Measurements from ENCODE around the gene RING1. TPM values are rescaled to one million over a fixed set of nuclear protein-coding genes. Genes with fewer than 3 reads are reported as not detected.

Gene RING1
- total RNA-seq (2014; rRNA removed; shearing (Covaris generic)): 43.4 and 44.9 TPM in 2 replicates

DNA sequence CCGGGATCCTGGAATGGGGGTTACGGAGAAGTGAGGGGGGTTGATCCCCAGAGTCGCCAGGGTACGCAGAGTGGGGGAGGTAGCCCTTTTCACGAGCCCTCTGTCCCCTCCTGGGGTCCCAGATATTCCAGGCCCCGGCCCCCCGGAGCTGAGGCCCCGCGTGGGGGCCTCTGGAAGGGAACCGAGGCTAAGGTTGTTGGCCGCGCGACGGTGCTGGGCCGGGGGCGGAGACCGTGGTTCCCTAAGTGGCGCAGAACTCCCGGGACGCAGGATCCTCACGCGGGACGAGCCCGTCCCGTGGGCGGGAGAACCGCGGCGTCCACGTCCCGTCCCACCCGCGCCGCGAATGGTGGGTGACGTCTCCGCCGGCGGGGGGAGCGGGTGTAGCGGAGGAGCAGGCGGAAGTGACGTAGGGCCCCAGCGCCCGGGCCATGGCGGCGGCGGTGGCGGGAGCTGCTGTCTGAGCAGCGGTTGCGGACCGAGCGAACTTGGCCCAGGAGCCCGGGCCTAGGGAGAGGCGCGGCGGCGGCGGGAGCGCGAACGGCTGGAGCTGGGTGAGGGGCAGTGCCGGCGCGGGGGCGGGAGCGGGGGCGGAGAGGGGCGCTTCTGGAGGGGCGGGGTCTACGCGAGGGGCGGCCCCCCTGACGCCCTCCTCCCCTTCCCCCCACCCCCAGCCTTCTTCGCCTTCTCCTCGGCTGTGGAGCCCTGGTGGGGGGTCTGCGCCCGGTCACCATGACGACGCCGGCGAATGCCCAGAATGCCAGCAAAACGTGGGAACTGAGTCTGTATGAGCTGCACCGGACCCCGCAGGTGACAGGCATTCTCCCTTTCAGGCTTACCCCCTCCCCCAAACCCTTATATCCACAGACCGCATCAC is at the start of gene RING1:
RING1 (plus strand) TSS at position 410 of the 877 bp plus-strand sequence; CDS start at position 733, 323 bp downstream.
- DNase-seq (ENCODE audit: low read depth): peak; percentile 87

DNA sequence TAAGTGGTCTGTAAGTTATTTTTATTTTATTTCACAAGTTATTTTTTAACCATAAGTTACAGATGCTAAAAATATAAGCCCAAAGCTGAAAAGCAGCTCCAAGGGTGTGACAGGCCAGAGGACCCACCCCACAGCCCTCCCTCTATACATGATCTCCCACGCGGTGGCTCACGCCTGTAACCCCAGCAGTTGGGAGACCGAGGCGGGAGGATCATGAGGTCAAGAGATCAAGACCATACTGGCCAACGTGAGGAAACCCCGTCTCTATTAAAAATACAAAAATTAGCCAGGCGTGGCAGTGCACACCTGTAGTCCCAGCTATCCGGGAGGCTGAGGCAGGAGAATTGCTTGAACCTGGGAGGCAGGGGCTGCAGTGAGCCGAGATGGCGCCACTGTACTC is 48.2 kb upstream of the RING1 start:
- no peak for DNase-seq (ENCODE audit: low read depth)

DNA sequence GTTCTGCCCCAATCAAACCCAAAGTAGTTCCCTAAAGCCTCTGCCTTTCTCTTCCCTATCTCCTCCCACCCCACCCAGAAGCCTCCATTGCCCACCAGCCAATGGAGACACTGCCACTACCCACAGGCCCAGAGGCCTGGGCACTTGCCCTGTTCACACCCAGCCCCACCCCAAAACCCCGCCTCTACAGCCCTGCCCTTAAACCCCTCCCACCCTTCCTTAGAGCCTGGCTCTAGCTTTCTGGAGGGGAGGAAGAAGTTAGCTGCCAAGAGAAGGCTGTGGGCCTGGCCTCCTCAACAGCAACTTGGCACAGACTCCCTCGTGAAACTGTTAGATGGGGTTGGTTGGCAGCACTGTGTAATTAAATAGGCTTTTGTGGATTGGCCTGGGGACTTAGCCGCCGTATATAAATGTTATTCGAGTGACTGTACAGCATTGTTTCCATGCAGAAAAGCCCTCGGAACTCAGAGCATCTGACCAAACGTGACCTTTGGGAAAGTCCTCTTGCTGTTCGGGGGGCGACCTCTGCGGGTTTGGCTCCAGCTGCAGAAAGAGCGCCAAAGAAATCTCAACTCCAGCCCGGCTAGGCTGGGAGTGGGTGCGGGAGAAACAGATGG is 47.5 kb upstream of the RING1 start:
- peak; percentile 95 for DNase-seq (ENCODE audit: low read depth)

DNA sequence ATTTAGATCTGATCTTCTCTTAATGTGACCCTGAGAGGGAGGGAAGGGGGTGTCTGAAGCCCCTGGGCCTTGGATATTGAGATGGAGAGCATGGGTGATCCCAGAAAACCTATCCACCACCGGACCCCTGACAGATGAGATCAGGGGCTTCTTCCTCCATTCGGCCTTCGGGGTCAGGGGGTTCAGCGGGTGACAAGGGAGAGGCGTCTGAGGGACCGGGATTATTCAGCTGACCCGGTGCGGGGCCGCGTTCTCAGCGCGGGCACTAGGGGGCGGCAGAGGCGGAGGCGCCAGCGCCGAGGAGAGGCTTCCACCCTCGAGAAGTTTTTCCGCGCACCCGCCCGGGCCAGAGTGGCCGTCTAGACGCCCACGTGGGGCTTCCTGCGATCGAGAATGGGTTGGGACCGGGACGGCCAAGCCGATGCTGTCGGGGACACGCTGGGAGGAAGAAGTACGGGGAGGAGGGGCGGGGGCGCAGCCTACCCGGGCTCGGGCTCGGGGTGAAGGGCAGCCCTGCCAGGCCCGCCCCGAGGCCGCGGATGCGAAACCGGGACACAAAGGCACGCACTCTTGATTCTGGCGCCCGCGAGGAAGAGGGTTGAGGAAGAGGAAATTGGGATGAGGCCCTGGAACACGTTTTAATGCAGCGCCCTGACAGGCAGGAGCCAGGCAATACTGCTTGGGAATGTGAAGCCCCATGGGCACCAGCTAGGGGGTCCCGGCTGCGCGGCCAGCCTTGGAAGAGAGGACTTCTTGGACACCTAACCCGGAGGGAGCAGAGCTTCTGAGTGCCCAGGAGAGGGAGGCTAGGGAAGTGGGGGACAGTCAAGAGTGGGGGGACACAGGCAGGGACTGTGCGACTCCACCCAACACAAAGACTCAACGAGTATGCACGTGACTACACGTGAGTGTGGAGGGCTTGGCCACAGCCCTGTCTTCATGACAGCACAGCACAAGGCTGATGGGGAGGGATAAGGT is 46.7 kb upstream of the RING1 start:
- DNase-seq (ENCODE audit: low read depth): peak; percentile 80

DNA sequence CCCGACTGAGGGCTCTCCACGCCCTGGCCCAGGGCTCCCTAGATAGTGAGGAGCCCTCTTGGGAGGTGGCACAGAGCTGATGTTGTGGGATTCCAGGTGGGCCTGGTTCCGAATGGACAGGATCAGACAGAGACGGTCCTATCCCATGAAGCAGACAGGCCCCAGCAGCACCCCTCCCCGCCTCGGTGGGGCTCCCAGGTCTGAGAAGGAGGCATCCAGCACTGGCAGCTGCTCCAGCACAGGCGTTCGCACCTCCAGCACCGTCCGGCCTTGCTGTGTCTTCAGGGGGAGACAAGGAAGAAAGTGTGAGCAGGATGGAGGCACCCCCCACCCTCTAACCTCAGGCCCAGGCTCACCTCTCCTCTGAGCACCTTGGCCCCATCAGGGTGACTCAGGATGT is 44.8 kb upstream of the RING1 start:
- DNase-seq (ENCODE audit: low read depth): no peak

DNA sequence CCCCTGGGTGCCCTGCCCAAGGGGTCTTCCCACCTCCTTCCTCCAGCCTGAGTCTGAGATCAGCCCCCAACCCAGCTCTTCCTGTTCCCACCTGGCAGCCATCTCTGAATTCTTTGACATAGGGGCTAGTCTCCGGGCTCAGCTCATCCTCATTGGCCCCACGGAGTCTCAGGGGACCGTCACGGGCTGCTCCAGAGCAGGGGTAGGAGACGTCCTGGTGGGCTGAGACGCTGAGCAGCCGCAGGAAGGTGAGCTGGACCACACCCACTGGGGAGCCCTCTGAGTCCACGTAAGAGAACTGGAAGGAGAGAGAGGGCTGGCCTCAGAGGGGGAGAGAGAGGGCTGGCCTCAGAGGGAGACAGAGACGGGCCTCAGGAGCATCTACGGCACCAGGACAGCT is 44.1 kb upstream of the RING1 start:
- DNase-seq (ENCODE audit: low read depth): no peak

DNA sequence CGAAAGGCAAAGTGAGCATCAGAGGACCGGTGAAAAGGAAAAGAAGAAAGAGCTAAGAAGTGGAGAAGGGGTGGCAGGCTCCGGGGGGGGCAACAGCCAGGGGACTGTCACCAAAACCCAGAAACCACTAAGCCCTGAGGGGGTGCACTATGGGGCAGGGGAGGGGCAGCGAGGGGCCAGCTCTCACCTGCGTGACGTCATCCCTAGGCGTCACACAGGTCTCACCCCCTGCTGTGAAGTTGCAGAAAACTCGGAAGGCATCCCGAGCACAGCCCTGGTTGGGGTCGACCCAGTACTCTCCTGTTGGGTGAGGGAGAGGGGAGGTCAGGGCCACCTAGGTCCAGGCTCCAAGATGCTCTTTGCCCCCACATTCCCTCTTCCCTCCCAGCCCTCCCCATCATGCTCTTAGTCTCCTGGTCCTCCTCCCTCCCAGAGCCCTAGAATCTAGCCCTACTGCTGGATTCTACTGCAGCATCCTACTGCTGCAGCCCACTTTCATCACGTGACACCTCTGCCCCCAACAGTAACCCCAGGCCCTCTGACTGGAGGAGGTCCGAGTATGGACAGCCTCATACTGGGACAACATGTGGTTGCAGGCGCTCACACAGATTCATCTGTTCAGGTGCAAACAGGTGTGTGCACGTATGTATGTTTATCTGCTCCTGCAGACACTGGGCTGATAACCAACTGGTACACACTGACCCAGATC is 43.5 kb upstream of the RING1 start:
- no peak for DNase-seq (ENCODE audit: low read depth)

DNA sequence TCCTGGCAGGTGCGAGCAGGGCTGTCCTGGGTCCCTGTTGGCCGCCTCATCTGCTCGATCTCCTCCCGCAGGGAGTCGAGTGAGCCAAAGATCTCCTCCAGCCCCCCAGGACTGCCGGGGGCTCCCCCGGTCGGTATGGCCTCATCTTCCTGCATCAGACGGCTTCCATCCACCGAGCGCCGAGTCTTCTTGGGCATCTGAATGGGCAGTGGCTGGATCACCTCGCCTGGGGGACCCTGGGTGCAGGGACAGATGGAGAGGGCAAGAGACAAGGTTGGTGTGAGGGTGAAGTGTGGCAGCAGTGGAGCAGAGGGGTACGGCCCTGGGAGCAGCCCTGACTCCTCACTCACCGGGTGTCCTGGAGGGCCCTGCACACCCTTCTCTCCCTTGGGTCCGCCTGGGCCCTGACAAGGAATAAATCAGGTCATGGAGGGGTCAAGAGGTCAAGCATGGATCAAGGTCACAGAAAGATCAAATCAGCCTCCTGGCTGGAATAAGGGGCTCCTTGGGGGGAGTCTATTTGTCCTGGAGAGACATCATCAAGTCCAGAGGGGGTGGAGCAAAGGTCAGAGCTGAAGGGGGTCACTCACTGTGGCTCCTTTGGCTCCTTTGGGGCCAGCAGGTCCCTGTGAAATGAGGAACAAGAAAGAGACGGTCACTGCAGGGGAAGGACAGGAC is 42.6 kb upstream of the RING1 start:
- no peak for DNase-seq (ENCODE audit: low read depth)

DNA sequence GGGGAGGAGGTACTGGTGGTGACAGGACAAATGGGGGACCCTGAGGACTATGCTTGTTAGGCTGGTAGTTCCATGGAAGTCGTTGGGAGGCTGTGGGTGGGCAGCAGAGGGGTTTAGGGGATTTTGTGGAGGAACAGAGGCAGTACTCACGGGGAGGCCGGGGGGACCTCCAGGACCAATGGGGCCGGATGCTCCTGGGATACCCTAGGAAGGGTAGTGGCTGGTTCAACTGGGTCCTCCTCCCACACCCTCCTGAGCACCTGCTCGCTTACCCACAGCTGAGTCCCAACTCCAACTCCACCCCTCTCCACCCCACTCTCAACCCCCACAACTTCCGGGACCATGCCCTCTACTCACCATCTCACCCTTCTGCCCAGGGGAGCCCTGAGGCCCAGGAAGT is 41.9 kb upstream of the RING1 start:
- no peak for DNase-seq (ENCODE audit: low read depth)

DNA sequence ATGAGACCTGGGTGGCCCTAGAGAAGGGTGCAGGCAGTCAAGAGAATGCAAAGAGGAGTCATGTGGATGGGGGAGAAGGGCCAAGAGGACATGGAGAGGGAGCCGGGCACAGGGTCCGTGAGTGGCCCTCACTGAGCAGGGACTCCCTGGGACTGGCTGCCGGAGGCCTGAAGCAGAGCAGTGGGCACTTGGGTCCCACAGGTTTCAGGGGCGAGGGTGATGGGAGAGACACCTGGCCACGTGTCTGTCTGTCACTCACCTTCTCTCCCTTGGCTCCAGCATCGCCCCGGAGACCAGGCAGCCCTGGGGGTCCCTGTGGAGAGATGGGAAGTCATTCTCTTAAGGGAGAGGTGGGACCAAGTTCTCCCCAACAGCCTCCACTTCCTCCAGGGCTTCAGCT is 41.5 kb upstream of the RING1 start:
- DNase-seq (ENCODE audit: low read depth): no peak

DNA sequence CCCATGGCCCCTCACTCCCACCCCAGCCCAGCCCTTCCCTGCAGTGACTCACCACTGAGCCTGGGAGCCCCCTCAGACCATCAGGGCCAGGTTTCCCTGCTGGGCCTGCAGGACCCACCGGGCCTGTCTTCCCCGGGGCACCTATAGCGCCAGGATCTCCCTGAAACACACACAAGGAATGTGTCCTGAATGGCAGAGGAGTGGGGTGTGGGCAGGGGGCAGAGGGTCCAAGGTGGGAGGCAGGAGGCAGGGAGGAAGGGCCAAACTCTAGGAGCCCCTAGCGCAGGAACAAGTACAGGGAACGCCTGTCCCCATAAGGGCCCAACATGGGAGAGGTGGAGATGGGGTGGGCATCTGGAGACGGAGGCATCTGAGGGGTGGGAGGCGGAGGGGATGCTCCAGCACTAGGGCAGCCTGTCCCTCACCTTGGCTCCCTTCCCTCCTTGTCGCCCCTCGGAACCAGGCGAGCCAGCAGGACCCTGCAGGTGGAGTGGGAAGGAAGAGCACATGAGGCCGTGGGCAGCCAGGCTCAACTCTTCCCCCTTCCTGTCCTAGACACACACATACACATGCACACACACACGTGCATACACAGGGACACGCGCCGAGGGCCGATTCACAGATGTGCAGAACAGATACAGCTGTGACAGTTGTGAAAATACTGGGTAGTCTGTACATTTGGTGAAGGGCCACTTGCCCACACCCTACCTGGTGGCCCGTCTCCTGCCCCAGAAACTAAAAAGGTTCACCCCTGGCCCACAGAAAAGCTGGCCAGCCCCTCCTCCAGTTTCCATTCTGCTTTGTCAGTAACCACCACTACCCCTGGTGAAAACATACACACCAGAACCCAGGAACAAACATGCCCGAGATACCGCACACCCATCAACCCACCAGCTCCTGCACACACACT is 40.7 kb upstream of the RING1 start:
- DNase-seq (ENCODE audit: low read depth): no peak

DNA sequence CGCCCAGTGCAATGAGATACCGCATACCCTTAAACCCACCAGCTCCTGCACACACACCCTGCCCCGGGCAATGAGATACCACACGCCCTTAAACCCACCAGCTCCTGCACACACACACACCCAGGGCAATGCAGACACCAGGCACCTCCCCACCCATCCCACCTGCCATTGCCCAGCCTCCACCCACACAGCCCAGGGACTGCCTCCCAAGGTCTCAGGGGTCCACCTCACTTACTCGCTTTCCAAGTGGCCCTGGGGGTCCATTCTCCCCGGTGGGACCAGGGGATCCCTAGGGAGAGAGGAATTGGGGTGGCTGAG is 40.1 kb upstream of the RING1 start:
- no peak for DNase-seq (ENCODE audit: low read depth)

DNA sequence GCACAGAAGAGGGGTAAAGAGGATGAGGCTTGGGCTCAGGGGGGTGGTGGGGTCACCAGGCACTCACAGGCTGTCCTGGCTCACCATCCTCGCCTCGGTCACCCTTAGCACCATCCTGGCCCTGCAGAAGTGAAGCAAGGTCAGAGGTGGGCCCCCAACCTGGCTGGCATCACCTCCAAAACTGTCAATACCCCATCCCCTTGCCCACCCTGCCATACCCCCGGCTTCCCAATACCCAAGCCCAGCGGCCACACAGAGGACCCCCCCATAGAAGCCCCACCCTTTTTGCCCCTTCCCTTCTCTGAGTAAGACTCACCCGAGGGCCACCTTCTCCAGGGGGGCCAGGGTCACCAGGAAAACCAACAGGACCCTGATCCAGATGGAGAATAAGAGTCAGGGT is 39.7 kb upstream of the RING1 start:
- DNase-seq (ENCODE audit: low read depth): no peak

DNA sequence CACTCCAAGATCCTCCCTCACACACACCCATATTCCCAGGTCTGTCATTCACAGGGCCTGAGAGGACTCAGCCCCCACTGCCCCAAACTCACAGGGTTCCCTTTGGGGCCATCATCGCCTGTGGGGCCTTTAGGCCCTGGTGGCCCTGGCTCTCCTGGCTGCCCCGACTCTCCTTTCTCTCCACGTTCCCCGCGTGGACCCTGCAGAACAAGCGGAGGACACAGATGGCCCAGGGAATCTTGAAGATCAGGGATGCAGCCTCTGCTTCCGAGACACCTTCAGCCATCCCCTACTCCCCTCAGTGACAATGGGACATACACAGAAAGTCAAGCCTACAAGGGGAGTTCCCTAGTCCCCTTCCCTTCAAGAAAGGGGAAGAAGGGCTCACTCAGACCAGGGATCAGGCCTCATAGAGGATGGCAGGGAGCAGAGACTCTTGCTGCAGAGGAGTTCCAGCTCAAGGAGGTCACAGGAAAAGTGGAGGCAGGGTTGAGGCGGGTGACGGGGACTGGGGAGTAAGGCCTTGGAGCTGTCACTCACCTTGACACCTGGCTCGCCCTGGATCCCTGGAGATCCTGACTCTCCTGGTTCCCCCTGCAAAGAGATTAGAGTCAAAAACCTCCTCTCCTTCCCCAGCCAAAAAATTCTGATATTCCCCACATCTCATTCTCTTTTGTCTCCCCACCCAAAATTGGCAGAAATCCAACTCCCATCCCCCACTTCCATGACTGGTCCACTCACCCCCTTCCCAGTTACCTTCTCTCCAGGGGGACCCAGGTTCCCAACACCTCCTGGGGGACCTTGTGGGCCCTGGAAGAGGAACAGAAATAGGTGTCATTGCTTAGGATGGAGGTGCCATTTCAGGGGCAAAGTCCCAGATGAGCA is 38.8 kb upstream of the RING1 start:
- DNase-seq (ENCODE audit: low read depth): no peak

DNA sequence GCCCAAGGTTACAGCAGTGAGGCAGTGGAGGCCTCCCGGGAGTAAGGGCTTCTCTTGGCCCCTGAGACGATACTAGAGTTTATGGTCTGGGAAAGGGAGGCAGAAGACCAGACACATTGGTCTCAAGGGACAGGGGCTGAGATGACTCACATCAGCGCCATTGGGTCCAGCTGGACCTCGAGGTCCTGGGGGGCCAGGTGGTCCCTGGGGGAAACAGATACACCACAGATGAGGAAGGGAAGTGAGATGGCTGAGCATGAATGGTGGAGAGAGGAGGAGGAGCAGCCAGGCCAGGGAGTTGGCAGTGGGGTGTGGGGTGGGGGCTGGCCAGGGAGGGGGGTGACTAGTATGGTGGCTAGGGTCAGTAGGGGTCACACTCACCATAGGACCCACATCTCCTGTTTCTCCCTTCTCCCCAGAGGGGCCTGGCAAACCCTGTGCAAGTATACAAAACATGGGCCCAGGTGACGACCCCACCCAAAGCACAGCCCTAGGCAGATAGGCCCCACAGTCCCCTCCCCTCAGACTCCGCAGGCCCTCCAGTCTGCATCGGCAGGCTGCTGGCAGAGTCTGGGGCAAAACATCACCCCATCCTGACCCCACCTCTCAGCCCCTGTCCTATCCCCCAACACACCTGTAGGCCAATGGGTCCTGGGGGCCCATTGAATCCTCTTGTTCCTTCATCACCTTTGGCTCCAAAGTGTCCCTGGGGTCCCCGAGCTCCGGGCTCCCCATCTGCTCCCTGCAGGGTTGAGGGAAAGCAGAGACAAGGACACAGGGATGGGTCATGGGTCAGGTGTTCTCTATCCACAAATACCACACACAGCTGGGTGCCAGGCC is 37.9 kb upstream of the RING1 start:
- DNase-seq (ENCODE audit: low read depth): no peak

DNA sequence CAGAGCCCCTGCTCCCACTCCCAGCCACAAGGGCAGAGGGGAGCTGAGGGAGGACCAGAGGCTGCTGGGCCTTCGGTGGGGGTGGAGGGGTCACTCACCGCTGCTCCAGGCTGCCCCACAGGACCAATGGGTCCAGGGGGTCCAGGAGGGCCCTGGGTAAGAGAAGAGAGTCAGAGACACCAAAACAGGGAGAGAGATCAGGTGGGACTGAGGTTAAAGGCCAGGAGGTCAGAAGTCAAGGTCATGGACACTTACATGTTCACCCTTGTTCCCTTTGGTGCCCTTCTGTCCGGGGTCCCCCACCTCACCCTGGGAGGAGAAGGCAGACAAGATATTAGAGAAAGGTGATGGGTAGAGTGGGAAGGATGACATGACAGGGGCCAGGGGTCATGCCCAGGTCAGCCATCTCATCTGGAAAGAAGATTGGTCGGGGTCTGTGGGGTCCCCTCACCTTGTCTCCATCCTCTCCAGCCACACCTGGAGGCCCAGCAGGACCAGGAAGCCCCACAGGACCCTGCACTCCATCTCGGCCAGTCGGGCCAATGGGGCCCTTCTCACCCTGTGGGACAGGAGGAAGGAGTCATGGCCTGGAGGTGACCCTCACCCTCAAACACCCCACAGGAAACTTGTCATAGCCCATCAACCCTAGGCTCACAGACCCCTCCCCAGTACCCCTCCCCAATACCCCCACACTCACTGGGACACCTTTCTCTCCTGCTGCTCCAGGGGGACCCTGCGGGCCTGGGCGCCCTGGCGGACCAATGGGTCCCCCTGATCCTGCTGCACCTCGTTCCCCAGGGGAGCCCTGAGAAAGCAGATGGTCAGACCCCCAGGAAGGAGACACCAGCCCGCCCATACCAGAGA is 37.1 kb upstream of the RING1 start:
- DNase-seq (ENCODE audit: low read depth): no peak

Data from Daoy (cell line).